ENCODE data around the gene METTL24. TPM values are rescaled to one million over a fixed set of nuclear protein-coding genes. Genes with fewer than 3 reads are reported as not detected.

The METTL24 gene
- total RNA-seq, 1 experiment from 2014 or later: not detected

- H3K27ac Mint-ChIP-seq (ENCODE audit: low read depth, unreplicated experiment): no peak overlapping the region
- ChIA-PET CTCF (no interaction called here), POLR2A (no interaction called here)
- BruUV-seq (replicated peaks): no TSS peak
- no peak for TF ChIP-seq CTCF (IDR thresholded peaks at IDR 0.05; ENCODE audit: unreplicated experiment)
- no peaks in the 10 kb centered on the region for H3K36me3 Mint-ChIP-seq (ENCODE audit: insufficient read depth, unreplicated experiment)
- H3K27me3 Mint-ChIP-seq (ENCODE audit: insufficient read depth, unreplicated experiment): peaks cover 80% of the 10 kb centered on the region
- no peaks in the 10 kb centered on the region for H3K9me3 Mint-ChIP-seq (ENCODE audit: unreplicated experiment)
- H3K4me1 Mint-ChIP-seq (ENCODE audit: insufficient read depth, unreplicated experiment): no peaks in the 10 kb centered on the region
- no peak overlapping the region for H3K4me3 Mint-ChIP-seq (ENCODE audit: unreplicated experiment)
- DNase-seq (ENCODE audit: unreplicated experiment): no peak
- intact Hi-C loops (cut with micrococcal nuclease): no loop called here
These were observed 72.7 kb downstream of the METTL24 start for GRCh38 chr6:110285306-110286060.

GRCh38 chr6:110284855-110285254, 73.3 kb downstream of the METTL24 start:
- ChIA-PET POLR2A (no interaction called here), CTCF (no interaction called here)
- Mint-ChIP-seq H3K4me3 (ENCODE audit: unreplicated experiment) (no peak overlapping the region), H3K36me3 (ENCODE audit: insufficient read depth, unreplicated experiment) (no peaks in the 10 kb centered on the region), H3K9me3 (ENCODE audit: unreplicated experiment) (no peaks in the 10 kb centered on the region), H3K4me1 (ENCODE audit: insufficient read depth, unreplicated experiment) (no peaks in the 10 kb centered on the region), H3K27ac (ENCODE audit: low read depth, unreplicated experiment) (no peak overlapping the region), H3K27me3 (ENCODE audit: insufficient read depth, unreplicated experiment) (peaks cover 74% of the 10 kb centered on the region)
- no peak for TF ChIP-seq CTCF (IDR thresholded peaks at IDR 0.05; ENCODE audit: unreplicated experiment)
- intact Hi-C loops (cut with micrococcal nuclease): no loop called here
- DNase-seq (ENCODE audit: unreplicated experiment): no peak
- BruUV-seq (replicated peaks): no TSS peak

GRCh38 chr6:110283657-110284056, 74.5 kb downstream of the METTL24 start:
- intact Hi-C loops (cut with micrococcal nuclease): no loop called here
- H3K27me3 Mint-ChIP-seq (ENCODE audit: insufficient read depth, unreplicated experiment): peaks cover 62% of the 10 kb centered on the region
- H3K9me3 Mint-ChIP-seq (ENCODE audit: unreplicated experiment): no peaks in the 10 kb centered on the region
- no peak overlapping the region for H3K4me3 Mint-ChIP-seq (ENCODE audit: unreplicated experiment)
- DNase-seq (ENCODE audit: unreplicated experiment): no peak
- TF ChIP-seq CTCF (IDR thresholded peaks at IDR 0.05; ENCODE audit: unreplicated experiment): no peak
- no peak overlapping the region for H3K27ac Mint-ChIP-seq (ENCODE audit: low read depth, unreplicated experiment)
- H3K4me1 Mint-ChIP-seq (ENCODE audit: insufficient read depth, unreplicated experiment): no peaks in the 10 kb centered on the region
- ChIA-PET CTCF (no interaction called here), POLR2A (no interaction called here)
- no TSS peak for BruUV-seq (replicated peaks)
- no peaks in the 10 kb centered on the region for H3K36me3 Mint-ChIP-seq (ENCODE audit: insufficient read depth, unreplicated experiment)

GRCh38 chr6:110282412-110282811, 75.7 kb downstream of the METTL24 start:
- Mint-ChIP-seq H3K9me3 (ENCODE audit: unreplicated experiment) (no peaks in the 10 kb centered on the region), H3K36me3 (ENCODE audit: insufficient read depth, unreplicated experiment) (no peaks in the 10 kb centered on the region), H3K4me3 (ENCODE audit: unreplicated experiment) (no peak overlapping the region), H3K4me1 (ENCODE audit: insufficient read depth, unreplicated experiment) (no peaks in the 10 kb centered on the region), H3K27ac (ENCODE audit: low read depth, unreplicated experiment) (no peak overlapping the region), H3K27me3 (ENCODE audit: insufficient read depth, unreplicated experiment) (peaks cover 50% of the 10 kb centered on the region)
- ChIA-PET CTCF (no interaction called here), POLR2A (no interaction called here)
- intact Hi-C loops (cut with micrococcal nuclease): no loop called here
- no peak for TF ChIP-seq CTCF (IDR thresholded peaks at IDR 0.05; ENCODE audit: unreplicated experiment)
- no TSS peak for BruUV-seq (replicated peaks)
- no peak for DNase-seq (ENCODE audit: unreplicated experiment)
